ENCODE data around the gene ABTB2.

GRCh38 chr11:34175284-34176019 lies 182.4 kb downstream of the ABTB2 start:
- no peak for TF ChIP-seq USF1 (IDR thresholded peaks at IDR 0.05; ENCODE audit: borderline replicate concordance, low read depth)
- TF ChIP-seq CTCF (IDR thresholded peaks at IDR 0.05): no peak
- TF ChIP-seq ELF1 (IDR thresholded peaks at IDR 0.05): no peak
- TF ChIP-seq RFX5 (IDR thresholded peaks at IDR 0.05; ENCODE audit: low read length): no peak
- no peak for TF ChIP-seq EP300 (IDR thresholded peaks at IDR 0.05; ENCODE audit: borderline replicate concordance in 1 of 2, low read depth in 1 of 2, low read length in 1 of 2)
- no peak for TF ChIP-seq SMC3 (IDR thresholded peaks at IDR 0.05; ENCODE audit: low read depth, low read length)
- no peak for TF ChIP-seq POLR2AphosphoS5 (IDR thresholded peaks at IDR 0.05; ENCODE audit: low read depth, low read length)
- no peak for TF ChIP-seq USF2 (IDR thresholded peaks at IDR 0.05; ENCODE audit: borderline replicate concordance, low read depth, low read length)

Measured in SK-N-SH (cell line).